Measurements from ENCODE around the gene CACNB4.

DNA sequence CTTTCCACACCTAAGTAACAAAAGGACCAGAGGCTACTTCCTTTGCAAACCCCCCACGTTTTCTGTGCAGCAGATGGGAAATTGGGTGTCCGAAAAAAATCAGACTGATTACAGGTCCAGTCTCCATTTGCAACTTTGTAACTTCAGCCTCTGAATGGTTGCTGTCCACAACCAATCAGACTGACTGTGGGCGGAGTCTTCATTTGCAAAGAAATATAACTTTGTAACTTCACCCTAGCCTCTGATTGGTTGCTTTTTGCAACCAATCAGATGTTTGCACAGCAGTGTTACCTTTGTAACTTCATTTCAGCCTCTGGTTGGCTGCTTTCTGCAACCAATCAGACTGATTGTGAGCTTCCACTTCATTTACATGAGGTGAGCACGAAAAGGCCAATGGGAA lies 27.8 kb upstream of the CACNB4 start:
- TF ChIP-seq CTCF (conservative IDR thresholded peaks at IDR 0.05; ENCODE audit: low read depth, low read length) (no peak), EZH2 (IDR thresholded peaks at IDR 0.05; ENCODE audit: borderline replicate concordance, low read depth, low read length, poor library complexity, severe bottlenecking) (no peak)

Data from A673 (cell line).